ENCODE results near the gene KCNN3.

Gene KCNN3

GRCh38 chr1:154879038-154879421 is 8.9 kb upstream of the KCNN3 start:
- no peak for TF ChIP-seq CTCF (IDR thresholded peaks at IDR 0.05)
- TF ChIP-seq ZFX (IDR thresholded peaks at IDR 0.05; ENCODE audit: borderline replicate concordance): no peak
- no peak overlapping the region for H3K27ac ChIP-seq

DNA sequence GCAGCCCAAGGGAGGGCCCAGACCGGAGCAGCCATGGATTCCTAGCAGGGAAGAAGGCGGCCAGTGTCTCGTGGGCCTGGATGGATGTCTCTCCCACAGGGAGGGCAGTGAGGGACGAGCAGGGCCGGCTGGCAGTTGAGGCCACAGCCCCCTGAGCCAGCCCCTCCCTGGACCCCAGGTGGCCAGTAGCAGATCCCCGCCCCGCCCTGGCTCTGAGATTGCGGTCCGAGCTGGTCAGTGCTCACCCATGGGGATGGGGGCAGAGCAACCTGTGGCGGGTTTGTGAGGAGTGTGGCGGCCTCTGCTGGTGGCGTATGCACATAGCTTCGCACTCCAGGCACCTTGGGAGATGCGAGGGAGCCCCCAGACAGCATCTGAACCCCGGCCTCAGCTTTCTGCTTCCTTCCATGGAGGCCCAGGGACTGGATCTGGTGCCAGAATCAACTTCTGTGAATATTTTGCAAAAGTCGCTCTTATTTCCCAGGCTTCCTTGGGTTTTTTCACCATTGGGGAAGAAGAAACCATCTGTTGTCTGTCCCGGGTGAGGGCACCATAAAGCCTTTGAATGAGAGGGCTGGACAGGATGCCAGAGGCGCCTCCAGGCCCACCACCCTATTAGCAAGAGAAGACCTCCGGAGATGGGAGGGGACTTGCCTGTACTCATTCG is 8.4 kb upstream of the KCNN3 start:
- H3K27ac ChIP-seq: no peak overlapping the region
- no peak for TF ChIP-seq ZFX (IDR thresholded peaks at IDR 0.05; ENCODE audit: borderline replicate concordance)
- peak; percentile 98 for TF ChIP-seq CTCF (IDR thresholded peaks at IDR 0.05)

- TF ChIP-seq ZFX (IDR thresholded peaks at IDR 0.05; ENCODE audit: borderline replicate concordance): no peak
- no peak for TF ChIP-seq CTCF (IDR thresholded peaks at IDR 0.05)
- H3K27ac ChIP-seq: peak overlapping the region; percentile 38
Observed at GRCh38 chr1:154877370-154877974, 7.4 kb upstream of the KCNN3 start.

DNA sequence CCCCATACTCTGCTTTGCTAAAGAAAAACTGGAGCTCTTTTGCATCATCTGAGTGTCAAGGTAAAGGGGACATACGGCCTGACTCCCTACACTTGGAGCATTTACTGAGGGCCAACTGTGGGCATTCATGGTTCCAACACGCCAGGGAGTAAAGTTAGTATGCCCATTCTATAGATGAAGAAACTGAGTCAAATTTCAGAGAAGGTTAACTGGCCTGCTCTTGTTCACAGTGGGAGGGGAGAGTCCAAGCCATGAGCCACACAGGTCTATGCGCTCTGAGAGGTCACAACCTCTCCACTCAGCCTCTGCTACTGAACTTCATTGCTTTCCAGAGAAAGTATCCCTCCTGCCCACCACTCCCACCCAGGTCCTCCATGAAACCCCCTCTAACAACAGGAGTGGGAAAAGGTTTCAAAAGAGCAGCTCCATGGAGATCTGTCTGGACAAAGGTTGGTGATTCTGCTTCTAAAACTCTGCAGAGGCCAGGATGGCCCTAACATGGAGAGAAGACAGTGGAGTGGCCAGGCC is 6.8 kb upstream of the KCNN3 start:
- H3K27ac ChIP-seq: peak overlapping the region; percentile 38
- TF ChIP-seq CTCF (IDR thresholded peaks at IDR 0.05): no peak
- TF ChIP-seq ZFX (IDR thresholded peaks at IDR 0.05; ENCODE audit: borderline replicate concordance): no peak

- H3K27ac ChIP-seq: no peak overlapping the region
- no peak for TF ChIP-seq CTCF (IDR thresholded peaks at IDR 0.05)
- no peak for TF ChIP-seq ZFX (IDR thresholded peaks at IDR 0.05; ENCODE audit: borderline replicate concordance)
Observed at GRCh38 chr1:154874465-154874864, 4.4 kb upstream of the KCNN3 start.

DNA sequence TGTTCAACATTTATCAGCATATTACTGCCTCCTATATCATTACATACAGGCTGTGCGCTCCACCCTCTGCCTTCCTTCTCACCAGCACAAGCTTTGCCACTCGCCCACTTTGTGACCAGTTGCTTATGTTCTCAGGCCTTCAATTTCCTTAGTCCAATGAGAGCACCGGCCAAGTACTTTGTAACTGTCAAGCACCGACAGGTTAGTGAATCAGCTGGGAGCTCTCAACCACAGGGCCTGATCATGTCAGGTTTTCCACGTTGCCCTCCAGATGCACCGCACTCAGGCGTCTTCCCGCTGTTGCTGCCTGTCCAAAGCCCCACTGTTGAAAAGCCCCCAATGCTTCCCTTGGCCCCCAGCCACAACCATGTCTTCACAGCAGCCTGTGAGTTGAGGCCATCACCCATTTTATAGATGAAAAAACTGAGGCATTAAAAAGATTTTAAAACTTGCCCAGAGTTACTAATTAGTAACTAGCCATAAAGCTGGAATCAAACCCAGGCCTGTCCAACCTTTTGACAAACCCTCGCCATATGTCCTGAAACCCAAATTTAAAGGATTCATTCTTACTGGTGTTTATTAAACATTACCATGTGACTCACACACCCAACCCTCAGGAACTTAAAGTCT is 3.4 kb upstream of the KCNN3 start:
- no peak for TF ChIP-seq ZFX (IDR thresholded peaks at IDR 0.05; ENCODE audit: borderline replicate concordance)
- TF ChIP-seq CTCF (IDR thresholded peaks at IDR 0.05): no peak

GRCh38 chr1:154871374-154871773 is 1.3 kb upstream of the KCNN3 start:
- no peak overlapping the region for H3K27ac ChIP-seq
- TF ChIP-seq ZFX (IDR thresholded peaks at IDR 0.05; ENCODE audit: borderline replicate concordance) (no peak), CTCF (IDR thresholded peaks at IDR 0.05) (no peak)

More for the DNA sequence above, 3.4 kb upstream of the KCNN3 start:
- no peak overlapping the region for H3K27ac ChIP-seq
